Subcutaneous abdominal adipose tissue (tissue), 5 donors: ENCODE data around the gene BRDT.

ENCODE experiments used
- H3K27ac ChIP-seq: one replicate; pipeline ENCODE4 v1.7.0; 2013; ENCODE audit warnings: low read depth, mild to moderate bottlenecking, inconsistent platforms, low read length, moderate library complexity
- H3K27me3 ChIP-seq, 5 donors: one replicate each; pipeline ENCODE4 v1.7.0; 2013; ENCODE audit warnings: low read length in 5 of 5, inconsistent platforms in 1 of 5; ENCODE audit not compliant: control insufficient read depth in 5 of 5, insufficient read depth in 4 of 5
- H3K36me3 ChIP-seq, 5 donors: one replicate each; pipeline ENCODE4 v1.7.0; 2013; ENCODE audit warnings: low read length in 5 of 5; ENCODE audit not compliant: control insufficient read depth in 5 of 5, insufficient read depth in 5 of 5
- H3K4me1 ChIP-seq, 5 donors: one replicate each; pipeline ENCODE4 v1.7.0; 2013; ENCODE audit warnings: low read length in 5 of 5, mild to moderate bottlenecking in 3 of 5, moderate library complexity in 1 of 5; ENCODE audit not compliant: control insufficient read depth in 5 of 5, insufficient read depth in 5 of 5
- H3K4me3 ChIP-seq, 5 donors: one replicate each; pipeline ENCODE4 v1.7.0; 2013; ENCODE audit warnings: low read length in 5 of 5, low read depth in 1 of 5
- H3K9ac ChIP-seq, 5 donors: one replicate each; pipeline ENCODE4 v1.7.0; 2013; ENCODE audit warnings: low read length in 5 of 5, mild to moderate bottlenecking in 4 of 5, moderate library complexity in 3 of 5
- H3K9me3 ChIP-seq, 5 donors: one replicate each; pipeline ENCODE4 v1.7.0; 2013; ENCODE audit warnings: low read length in 5 of 5; ENCODE audit not compliant: control insufficient read depth in 5 of 5
- donor health status: healthy.
- donor health status: healthy.
- donor health status: healthy.
- donor health status: healthy.
- donor health status: healthy.

The BRDT gene

GRCh38 chr1:92026806-92027205 is 77.6 kb downstream of the BRDT start:
- peaks cover 0 to 16% (median 13%) of the 10 kb centered on the region in 5 donors for H3K4me1 ChIP-seq
- H3K4me3 ChIP-seq = no peak overlapping the region
- no peaks in the 10 kb centered on the region for H3K36me3 ChIP-seq
- H3K27me3 ChIP-seq = peaks cover 0 to 5% (median 2%) of the 10 kb centered on the region in 5 donors
- H3K9me3 ChIP-seq = no peaks in the 10 kb centered on the region
- no peak overlapping the region for H3K9ac ChIP-seq
- no peak overlapping the region for H3K27ac ChIP-seq

GRCh38 chr1:92029241-92029922 is 80.2 kb downstream of the BRDT start:
- Histone ChIP-seq H3K9ac (peak overlapping the region in 1 of 5 donors; percentile 59), H3K4me1 (peaks cover 0 to 16% (median 13%) of the 10 kb centered on the region in 5 donors), H3K4me3 (peak overlapping the region in 4 of 5 donors; percentile 58 to 81 (median 69)), H3K36me3 (no peaks in the 10 kb centered on the region), H3K27ac (no peak overlapping the region), H3K27me3 (peaks cover 0 to 5% (median 2%) of the 10 kb centered on the region in 5 donors), H3K9me3 (no peaks in the 10 kb centered on the region)

- Histone ChIP-seq H3K4me3 (peak overlapping the region in 3 of 5 donors; percentile 58 to 81 (median 68)), H3K27me3 (peaks cover 0 to 5% (median 2%) of the 10 kb centered on the region in 5 donors), H3K9ac (peak overlapping the region in 1 of 5 donors; percentile 35), H3K4me1 (peaks cover 0 to 16% (median 13%) of the 10 kb centered on the region in 5 donors), H3K36me3 (no peaks in the 10 kb centered on the region), H3K27ac (no peak overlapping the region), H3K9me3 (no peaks in the 10 kb centered on the region)
Measured at GRCh38 chr1:92030656-92031107, 81.5 kb downstream of the BRDT start.

- Histone ChIP-seq H3K27ac (no peak overlapping the region), H3K4me1 (peaks cover 0 to 16% (median 13%) of the 10 kb centered on the region in 5 donors), H3K4me3 (no peak overlapping the region), H3K27me3 (peaks cover 0 to 5% (median 2%) of the 10 kb centered on the region in 5 donors), H3K9ac (no peak overlapping the region), H3K36me3 (no peaks in the 10 kb centered on the region), H3K9me3 (no peaks in the 10 kb centered on the region)
Measured at GRCh38 chr1:92031281-92032110, 82.3 kb downstream of the BRDT start.

GRCh38 chr1:92037400-92037799 is 88.2 kb downstream of the BRDT start:
- Histone ChIP-seq H3K9ac (no peak overlapping the region), H3K27ac (no peak overlapping the region), H3K9me3 (no peaks in the 10 kb centered on the region), H3K4me1 (no peaks in the 10 kb centered on the region), H3K4me3 (no peak overlapping the region), H3K36me3 (no peaks in the 10 kb centered on the region), H3K27me3 (no peaks in the 10 kb centered on the region)

GRCh38 chr1:92038695-92039346 is 89.6 kb downstream of the BRDT start:
- no peaks in the 10 kb centered on the region for H3K9me3 ChIP-seq
- H3K27me3 ChIP-seq = no peaks in the 10 kb centered on the region
- no peak overlapping the region for H3K4me3 ChIP-seq
- no peaks in the 10 kb centered on the region for H3K36me3 ChIP-seq
- no peaks in the 10 kb centered on the region for H3K4me1 ChIP-seq
- no peak overlapping the region for H3K9ac ChIP-seq
- H3K27ac ChIP-seq = no peak overlapping the region

- Histone ChIP-seq H3K9ac (no peak overlapping the region), H3K4me1 (no peaks in the 10 kb centered on the region), H3K27ac (no peak overlapping the region), H3K4me3 (no peak overlapping the region), H3K9me3 (no peaks in the 10 kb centered on the region), H3K27me3 (no peaks in the 10 kb centered on the region), H3K36me3 (no peaks in the 10 kb centered on the region)
Measured at GRCh38 chr1:92040971-92041370, 91.8 kb downstream of the BRDT start.

- H3K9ac ChIP-seq = no peak overlapping the region
- H3K36me3 ChIP-seq = no peaks in the 10 kb centered on the region
- no peaks in the 10 kb centered on the region for H3K4me1 ChIP-seq
- H3K4me3 ChIP-seq = no peak overlapping the region
- H3K9me3 ChIP-seq = no peaks in the 10 kb centered on the region
- no peak overlapping the region for H3K27ac ChIP-seq
- H3K27me3 ChIP-seq = no peaks in the 10 kb centered on the region
Measured at GRCh38 chr1:92043621-92044020, 94.4 kb downstream of the BRDT start.

- H3K36me3 ChIP-seq = no peaks in the 10 kb centered on the region
Measured at GRCh38 chr1:92045766-92046495, 96.7 kb downstream of the BRDT start.

More at GRCh38 chr1:92045766-92046495, 96.7 kb downstream of the BRDT start:
- Histone ChIP-seq H3K9ac (no peak overlapping the region), H3K4me1 (no peaks in the 10 kb centered on the region), H3K27ac (no peak overlapping the region), H3K4me3 (no peak overlapping the region), H3K27me3 (no peaks in the 10 kb centered on the region), H3K9me3 (no peaks in the 10 kb centered on the region)
